ENCODE results near the gene PKIG.

- TF ChIP-seq HDGF (IDR thresholded peaks at IDR 0.05; ENCODE audit: borderline replicate concordance) (no peak), BHLHE40 (IDR thresholded peaks at IDR 0.05; ENCODE audit: borderline replicate concordance) (no peak)
These were observed 48.5 kb upstream of the PKIG start for GRCh38 chr20:44533928-44534327.

All from HEK293T (cell line).